A549 (cell line): ENCODE data around the gene AUH.

Source experiments
- EP300 ChIP-seq, 2 experiments: fragments of >200 bp; sonication (Bioruptor Twin); formaldehyde crosslinking; IDR thresholded peaks; 2 replicates in 1 of 2; 3 replicates in 1 of 2; pipeline ENCODE4 v1.6.1; 2016 to 2017
- KDM1A ChIP-seq: fragments of 200-600 bp; sonication (generic); IDR thresholded peaks from 2 replicates; pipeline ENCODE4 v1.6.1; 2016; ENCODE audit warnings: low read depth, mild to moderate bottlenecking
- NFE2L2 ChIP-seq: fragments of 150-350 bp; conservative IDR thresholded peaks from 2 replicates; pipeline ENCODE4 v1.6.1; 2014; ENCODE audit warnings: low read length
- NPAS2 ChIP-seq: fragments of 250-450 bp; sonication (Bioruptor Pico); IDR thresholded peaks from 2 replicates; pipeline ENCODE4 v1.8.0; 2022; ENCODE audit warnings: mild to moderate bottlenecking, moderate library complexity, borderline replicate concordance
- POLR2A ChIP-seq: IDR thresholded peaks from 2 replicates; pipeline ENCODE4 v1.6.1; 2012; ENCODE audit warnings: mild to moderate bottlenecking, low read length
- SMC3 ChIP-seq: fragments of >200 bp; sonication (Bioruptor Twin); formaldehyde crosslinking; IDR thresholded peaks from 3 replicates; pipeline ENCODE4 v1.6.1; 2018; ENCODE audit warnings: inconsistent platforms
- TP53 ChIP-seq: fragments of 250-450 bp; sonication (Bioruptor Pico); IDR thresholded peaks from 2 replicates; pipeline ENCODE4 v1.5.0; 2021; ENCODE audit warnings: mild to moderate bottlenecking, moderate library complexity
- TF ChIP-seq, protein P1 (sequence below): fragments of >200 bp; sonication (Bioruptor Twin); formaldehyde crosslinking; IDR thresholded peaks from 3 replicates; pipeline ENCODE4 v1.5.1; 2016
- TF ChIP-seq, protein P2 (sequence below): fragments of 200-600 bp; sonication (generic); IDR thresholded peaks from 2 replicates; pipeline ENCODE4 v1.6.1; 2016; ENCODE audit warnings: antibody characterized with exemption, mild to moderate bottlenecking, moderate library complexity

DNA sequence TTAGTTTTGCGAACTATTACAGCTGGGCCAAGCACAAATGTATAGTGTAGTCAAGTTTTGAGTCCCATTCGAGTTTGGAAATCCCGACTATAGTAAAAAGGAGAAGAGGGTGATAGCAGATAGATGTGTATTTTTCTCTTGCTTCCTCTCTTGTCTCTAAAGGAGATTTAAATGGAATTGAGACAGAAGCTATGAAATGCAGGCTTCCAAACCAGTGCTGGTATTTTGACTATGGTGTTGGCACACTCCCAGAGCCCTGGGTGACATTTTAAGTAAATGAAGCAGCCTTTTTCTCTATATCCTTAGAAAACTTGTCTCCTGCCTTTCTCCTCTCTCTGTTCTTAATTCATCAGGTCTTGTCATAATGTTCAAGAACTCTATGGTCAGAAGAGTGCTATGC, 17.7 kb upstream of the AUH start:
- TF ChIP-seq POLR2A: no peak
- TF ChIP-seq, protein P1, sequence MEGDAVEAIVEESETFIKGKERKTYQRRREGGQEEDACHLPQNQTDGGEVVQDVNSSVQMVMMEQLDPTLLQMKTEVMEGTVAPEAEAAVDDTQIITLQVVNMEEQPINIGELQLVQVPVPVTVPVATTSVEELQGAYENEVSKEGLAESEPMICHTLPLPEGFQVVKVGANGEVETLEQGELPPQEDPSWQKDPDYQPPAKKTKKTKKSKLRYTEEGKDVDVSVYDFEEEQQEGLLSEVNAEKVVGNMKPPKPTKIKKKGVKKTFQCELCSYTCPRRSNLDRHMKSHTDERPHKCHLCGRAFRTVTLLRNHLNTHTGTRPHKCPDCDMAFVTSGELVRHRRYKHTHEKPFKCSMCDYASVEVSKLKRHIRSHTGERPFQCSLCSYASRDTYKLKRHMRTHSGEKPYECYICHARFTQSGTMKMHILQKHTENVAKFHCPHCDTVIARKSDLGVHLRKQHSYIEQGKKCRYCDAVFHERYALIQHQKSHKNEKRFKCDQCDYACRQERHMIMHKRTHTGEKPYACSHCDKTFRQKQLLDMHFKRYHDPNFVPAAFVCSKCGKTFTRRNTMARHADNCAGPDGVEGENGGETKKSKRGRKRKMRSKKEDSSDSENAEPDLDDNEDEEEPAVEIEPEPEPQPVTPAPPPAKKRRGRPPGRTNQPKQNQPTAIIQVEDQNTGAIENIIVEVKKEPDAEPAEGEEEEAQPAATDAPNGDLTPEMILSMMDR: no peak
- no peak for TF ChIP-seq TP53 (CRISPR knock-in tag)
- no peak for TF ChIP-seq KDM1A
- TF ChIP-seq NPAS2 (CRISPR knock-in tag): no peak
- TF ChIP-seq SMC3: no peak
- TF ChIP-seq NFE2L2: no peak
- no peak for TF ChIP-seq EP300 (IDR thresholded peaks at IDR 0.05)
- TF ChIP-seq, protein P2, sequence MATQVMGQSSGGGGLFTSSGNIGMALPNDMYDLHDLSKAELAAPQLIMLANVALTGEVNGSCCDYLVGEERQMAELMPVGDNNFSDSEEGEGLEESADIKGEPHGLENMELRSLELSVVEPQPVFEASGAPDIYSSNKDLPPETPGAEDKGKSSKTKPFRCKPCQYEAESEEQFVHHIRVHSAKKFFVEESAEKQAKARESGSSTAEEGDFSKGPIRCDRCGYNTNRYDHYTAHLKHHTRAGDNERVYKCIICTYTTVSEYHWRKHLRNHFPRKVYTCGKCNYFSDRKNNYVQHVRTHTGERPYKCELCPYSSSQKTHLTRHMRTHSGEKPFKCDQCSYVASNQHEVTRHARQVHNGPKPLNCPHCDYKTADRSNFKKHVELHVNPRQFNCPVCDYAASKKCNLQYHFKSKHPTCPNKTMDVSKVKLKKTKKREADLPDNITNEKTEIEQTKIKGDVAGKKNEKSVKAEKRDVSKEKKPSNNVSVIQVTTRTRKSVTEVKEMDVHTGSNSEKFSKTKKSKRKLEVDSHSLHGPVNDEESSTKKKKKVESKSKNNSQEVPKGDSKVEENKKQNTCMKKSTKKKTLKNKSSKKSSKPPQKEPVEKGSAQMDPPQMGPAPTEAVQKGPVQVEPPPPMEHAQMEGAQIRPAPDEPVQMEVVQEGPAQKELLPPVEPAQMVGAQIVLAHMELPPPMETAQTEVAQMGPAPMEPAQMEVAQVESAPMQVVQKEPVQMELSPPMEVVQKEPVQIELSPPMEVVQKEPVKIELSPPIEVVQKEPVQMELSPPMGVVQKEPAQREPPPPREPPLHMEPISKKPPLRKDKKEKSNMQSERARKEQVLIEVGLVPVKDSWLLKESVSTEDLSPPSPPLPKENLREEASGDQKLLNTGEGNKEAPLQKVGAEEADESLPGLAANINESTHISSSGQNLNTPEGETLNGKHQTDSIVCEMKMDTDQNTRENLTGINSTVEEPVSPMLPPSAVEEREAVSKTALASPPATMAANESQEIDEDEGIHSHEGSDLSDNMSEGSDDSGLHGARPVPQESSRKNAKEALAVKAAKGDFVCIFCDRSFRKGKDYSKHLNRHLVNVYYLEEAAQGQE: no peak
